ENCODE data around the gene FXYD4. TPM values are rescaled to one million over a fixed set of nuclear protein-coding genes. Genes with fewer than 3 reads are reported as not detected.

Gene FXYD4
- total RNA-seq, 1 experiment from 2014 or later: not detected

DNA sequence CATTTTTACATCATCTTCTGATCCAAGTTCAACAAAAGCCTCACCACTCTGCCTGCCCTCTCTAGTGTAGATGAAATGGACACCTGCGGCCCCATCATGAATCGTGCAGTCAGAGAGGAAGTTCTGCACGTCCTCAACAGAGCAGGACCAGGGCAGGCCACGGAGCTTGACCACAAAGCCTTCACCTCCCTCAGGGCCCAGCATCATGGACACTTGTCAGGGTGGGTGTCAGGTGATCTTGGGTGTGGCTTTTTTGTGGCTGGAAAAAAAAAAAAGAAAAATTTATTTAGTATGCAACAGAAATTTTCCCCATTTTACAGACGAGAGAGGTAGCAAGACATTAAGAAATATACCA lies 16.2 kb downstream of the FXYD4 start:
- Histone ChIP-seq H3F3A (ENCODE audit: low read length, unreplicated experiment) (peaks cover 12% of the 10 kb centered on the region), H3K27me3 (ENCODE audit: low read length) (no peaks in the 10 kb centered on the region), H3K9me2 (replicated peaks; ENCODE audit: low read length) (no peaks in the 10 kb centered on the region), H4K20me1 (ENCODE audit: low read length) (peaks cover 80% of the 10 kb centered on the region), H3K4me2 (ENCODE audit: low read length) (no peak overlapping the region), H3K4me1 (ENCODE audit: insufficient read depth, low read length) (no peaks in the 10 kb centered on the region), H3K9ac (ENCODE audit: low read length) (no peak overlapping the region), H2AFZ (ENCODE audit: low read length) (no peak overlapping the region), H3K9me3 (ENCODE audit: low read length) (no peaks in the 10 kb centered on the region), H3K27ac (ENCODE audit: low read length) (no peak overlapping the region), H3K79me2 (ENCODE audit: low read length) (peaks cover 54% of the 10 kb centered on the region), H3K4me3 (ENCODE audit: low read length) (no peak overlapping the region), H3K36me3 (ENCODE audit: low read depth, low read length) (peaks cover 69% of the 10 kb centered on the region)
- ChIA-PET CTCF (no interaction called here), POLR2A (ENCODE audit: unreplicated experiment) (no interaction called here)
- TF ChIP-seq EZH2 (IDR thresholded peaks at IDR 0.05; ENCODE audit: low read length, unreplicated experiment) (no peak), EZH2phosphoT487 (IDR thresholded peaks at IDR 0.05; ENCODE audit: borderline replicate concordance, low read length) (no peak)
- TF ChIP-seq, protein P1, sequence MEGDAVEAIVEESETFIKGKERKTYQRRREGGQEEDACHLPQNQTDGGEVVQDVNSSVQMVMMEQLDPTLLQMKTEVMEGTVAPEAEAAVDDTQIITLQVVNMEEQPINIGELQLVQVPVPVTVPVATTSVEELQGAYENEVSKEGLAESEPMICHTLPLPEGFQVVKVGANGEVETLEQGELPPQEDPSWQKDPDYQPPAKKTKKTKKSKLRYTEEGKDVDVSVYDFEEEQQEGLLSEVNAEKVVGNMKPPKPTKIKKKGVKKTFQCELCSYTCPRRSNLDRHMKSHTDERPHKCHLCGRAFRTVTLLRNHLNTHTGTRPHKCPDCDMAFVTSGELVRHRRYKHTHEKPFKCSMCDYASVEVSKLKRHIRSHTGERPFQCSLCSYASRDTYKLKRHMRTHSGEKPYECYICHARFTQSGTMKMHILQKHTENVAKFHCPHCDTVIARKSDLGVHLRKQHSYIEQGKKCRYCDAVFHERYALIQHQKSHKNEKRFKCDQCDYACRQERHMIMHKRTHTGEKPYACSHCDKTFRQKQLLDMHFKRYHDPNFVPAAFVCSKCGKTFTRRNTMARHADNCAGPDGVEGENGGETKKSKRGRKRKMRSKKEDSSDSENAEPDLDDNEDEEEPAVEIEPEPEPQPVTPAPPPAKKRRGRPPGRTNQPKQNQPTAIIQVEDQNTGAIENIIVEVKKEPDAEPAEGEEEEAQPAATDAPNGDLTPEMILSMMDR (conservative IDR thresholded peaks at IDR 0.05; ENCODE audit: low read depth, low read length): no peak
- BruUV-seq (replicated peaks): no TSS peak
- intact Hi-C loops (cut with micrococcal nuclease): no loop called here
- no peak for DNase-seq
- no peak for ATAC-seq

DNA sequence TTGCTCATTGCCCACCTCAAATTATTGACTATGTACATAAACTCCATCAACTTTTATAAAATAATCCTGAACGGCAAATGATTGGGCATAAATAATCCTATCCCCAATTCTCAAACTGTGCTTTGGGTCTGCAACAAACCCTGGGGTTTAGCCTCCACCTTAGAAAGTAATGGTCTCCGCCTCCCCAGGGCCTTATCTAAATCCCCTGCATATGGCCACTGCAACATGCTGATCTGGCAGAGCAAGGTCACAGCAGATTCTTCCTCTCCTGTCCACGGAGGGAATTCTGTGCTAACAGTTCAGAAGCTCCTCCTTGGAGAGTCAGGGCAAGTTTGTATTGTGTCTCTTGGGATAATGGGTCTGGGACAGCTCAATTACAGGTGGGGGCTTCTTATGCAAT lies 18.4 kb downstream of the FXYD4 start:
- Histone ChIP-seq H2AFZ (ENCODE audit: low read length) (no peak overlapping the region), H3K9ac (ENCODE audit: low read length) (no peak overlapping the region), H4K20me1 (ENCODE audit: low read length) (peaks cover 93% of the 10 kb centered on the region), H3K36me3 (ENCODE audit: low read depth, low read length) (peaks cover 89% of the 10 kb centered on the region), H3K79me2 (ENCODE audit: low read length) (peaks cover 76% of the 10 kb centered on the region), H3K27ac (ENCODE audit: low read length) (no peak overlapping the region), H3K4me1 (ENCODE audit: insufficient read depth, low read length) (peaks cover 7% of the 10 kb centered on the region), H3K4me2 (ENCODE audit: low read length) (no peak overlapping the region), H3F3A (ENCODE audit: low read length, unreplicated experiment) (peaks cover 12% of the 10 kb centered on the region), H3K4me3 (ENCODE audit: low read length) (no peak overlapping the region), H3K9me2 (replicated peaks; ENCODE audit: low read length) (no peaks in the 10 kb centered on the region), H3K27me3 (ENCODE audit: low read length) (no peaks in the 10 kb centered on the region), H3K9me3 (ENCODE audit: low read length) (no peaks in the 10 kb centered on the region)
- TF ChIP-seq EZH2 (IDR thresholded peaks at IDR 0.05; ENCODE audit: low read length, unreplicated experiment) (no peak), EZH2phosphoT487 (IDR thresholded peaks at IDR 0.05; ENCODE audit: borderline replicate concordance, low read length) (no peak)
- TF ChIP-seq, protein P1 (conservative IDR thresholded peaks at IDR 0.05; ENCODE audit: low read depth, low read length): no peak
- CTCF ChIA-PET: no interaction called here
- DNase-seq (no peak), ATAC-seq (no peak)
- POLR2A ChIA-PET (ENCODE audit: unreplicated experiment): no interaction called here
- intact Hi-C loops (cut with micrococcal nuclease): loop anchor here (1.0 to 2.0 kb wide), 2 partner anchors 17 to 71 kb away; no protein-coding TSS in a partner anchor
- no TSS peak for BruUV-seq (replicated peaks)

DNA sequence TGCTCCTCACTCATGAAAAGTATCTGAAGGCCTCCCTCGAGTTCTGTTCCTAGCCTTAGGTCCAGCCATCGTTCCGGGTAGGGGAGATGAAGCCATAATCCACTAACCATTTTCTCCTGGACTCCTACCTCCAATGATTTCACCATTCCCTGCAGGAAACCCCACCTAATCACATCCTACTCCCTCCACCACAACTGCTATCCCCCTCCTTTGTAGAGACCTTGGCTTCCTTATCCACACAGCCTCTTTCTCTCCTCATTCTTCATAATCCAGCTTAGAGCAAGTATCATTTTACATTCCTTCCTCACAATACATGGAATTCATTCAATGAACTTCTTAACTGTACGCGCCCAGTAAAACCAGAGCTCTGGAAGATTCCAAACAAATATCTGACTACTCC lies 18.9 kb downstream of the FXYD4 start:
- no peak for ATAC-seq
- peaks cover 93% of the 10 kb centered on the region for H4K20me1 ChIP-seq (ENCODE audit: low read length)
- no peaks in the 10 kb centered on the region for H3K9me2 ChIP-seq (replicated peaks; ENCODE audit: low read length)
- ChIA-PET POLR2A (ENCODE audit: unreplicated experiment) (interaction anchor here (0.6 kb wide), 1 partner anchor 64 kb away, joined by 3 read pairs; no protein-coding TSS in a partner anchor), CTCF (no interaction called here)
- H3K4me1 ChIP-seq (ENCODE audit: insufficient read depth, low read length): peaks cover 12% of the 10 kb centered on the region
- peaks cover 12% of the 10 kb centered on the region for H3F3A ChIP-seq (ENCODE audit: low read length, unreplicated experiment)
- no peak overlapping the region for H3K4me2 ChIP-seq (ENCODE audit: low read length)
- no TSS peak for BruUV-seq (replicated peaks)
- no peak overlapping the region for H3K4me3 ChIP-seq (ENCODE audit: low read length)
- TF ChIP-seq EZH2phosphoT487 (IDR thresholded peaks at IDR 0.05; ENCODE audit: borderline replicate concordance, low read length) (no peak), EZH2 (IDR thresholded peaks at IDR 0.05; ENCODE audit: low read length, unreplicated experiment) (no peak)
- TF ChIP-seq, protein P1 (conservative IDR thresholded peaks at IDR 0.05; ENCODE audit: low read depth, low read length): no peak
- H3K36me3 ChIP-seq (ENCODE audit: low read depth, low read length): peaks cover 91% of the 10 kb centered on the region
- intact Hi-C loops (cut with micrococcal nuclease): loop anchor here (1.0 to 2.0 kb wide), 2 partner anchors 16 to 71 kb away; no protein-coding TSS in a partner anchor
- no peaks in the 10 kb centered on the region for H3K9me3 ChIP-seq (ENCODE audit: low read length)
- no peak overlapping the region for H2AFZ ChIP-seq (ENCODE audit: low read length)
- no peak overlapping the region for H3K9ac ChIP-seq (ENCODE audit: low read length)
- H3K79me2 ChIP-seq (ENCODE audit: low read length): peaks cover 81% of the 10 kb centered on the region
- H3K27me3 ChIP-seq (ENCODE audit: low read length): no peaks in the 10 kb centered on the region
- no peak overlapping the region for H3K27ac ChIP-seq (ENCODE audit: low read length)
- no peak for DNase-seq
